CD4-positive, alpha-beta T cell treated with Interleukin-12 subunit alpha and Interleukin-12 subunit beta, for 1 hour (primary cell): ENCODE results near the gene CCDC106.

ENCODE experiments used
- DNase-seq: peaks from one replicate; pipeline ENCODE4 v3.0.0-alpha.2; 2020

Gene CCDC106

GRCh38 chr19:55670280-55671053 lies 22.5 kb downstream of the CCDC106 start:
- DNase-seq, result no peak

GRCh38 chr19:55671054-55671378 lies 23.0 kb downstream of the CCDC106 start:
- DNase-seq, result no peak

GRCh38 chr19:55672418-55672817 lies 24.4 kb downstream of the CCDC106 start:
- no peak for DNase-seq

- DNase-seq, result no peak
Observed at GRCh38 chr19:55673465-55673864, 25.5 kb downstream of the CCDC106 start.

- DNase-seq, result no peak
Observed at GRCh38 chr19:55673889-55674288, 25.9 kb downstream of the CCDC106 start.

GRCh38 chr19:55674459-55674840 lies 26.4 kb downstream of the CCDC106 start:
- DNase-seq, result no peak

GRCh38 chr19:55674841-55675660 lies 27.0 kb downstream of the CCDC106 start, which contains the start of gene EPN1:
Gene EPN1, plus strand, starts transcription at chr19:55675226. Its CDS starts 3,402 bp downstream, at chr19:55678628.
- peak; percentile 98 for DNase-seq

GRCh38 chr19:55675661-55676354 lies 27.8 kb downstream of the CCDC106 start:
- no peak for DNase-seq

- no peak for DNase-seq
Observed at GRCh38 chr19:55676383-55676782, 28.4 kb downstream of the CCDC106 start.

- no peak for DNase-seq
Observed at GRCh38 chr19:55676889-55677505, 29.0 kb downstream of the CCDC106 start.

GRCh38 chr19:55677572-55678028 lies 29.6 kb downstream of the CCDC106 start:
- no peak for DNase-seq

GRCh38 chr19:55678121-55678671 lies 30.2 kb downstream of the CCDC106 start:
- peak; percentile 27 for DNase-seq

- no peak for DNase-seq
Observed at GRCh38 chr19:55679343-55680257, 31.6 kb downstream of the CCDC106 start.

- no peak for DNase-seq
Observed at GRCh38 chr19:55680339-55681130, 32.5 kb downstream of the CCDC106 start.

GRCh38 chr19:55681131-55682092 lies 33.4 kb downstream of the CCDC106 start:
- DNase-seq, result no peak

GRCh38 chr19:55683449-55684261 lies 35.6 kb downstream of the CCDC106 start:
- DNase-seq, result no peak

GRCh38 chr19:55684946-55685681 lies 37.1 kb downstream of the CCDC106 start:
- DNase-seq, result no peak

GRCh38 chr19:55685776-55686175 lies 37.8 kb downstream of the CCDC106 start:
- no peak for DNase-seq
